NB4 (cell line): Measurements from ENCODE around the gene MMP3.

Experiments
- CTCF ChIP-seq: IDR thresholded peaks from one replicate; pipeline ENCODE4 v1.5.1; 2012; ENCODE audit warnings: low read depth, low read length
- MAX ChIP-seq: IDR thresholded peaks from 2 replicates; pipeline ENCODE4 v1.6.1; 2011; ENCODE audit warnings: low read depth, low read length
- POLR2A ChIP-seq: IDR thresholded peaks from 2 replicates; pipeline ENCODE4 v1.6.1; 2011; ENCODE audit warnings: mild to moderate bottlenecking; ENCODE audit not compliant: insufficient read length; ENCODE audit errors: extremely low read depth

GRCh38 chr11:102830001-102830727, 13.2 kb downstream of the MMP3 start:
- TF ChIP-seq CTCF (no peak), POLR2A (no peak), MAX (no peak)
